ENCODE measurements around the gene PDXDC1.
"Not testable (repeated sequence)": the region's sequence is repeated elsewhere in the genome, so short reads cannot be mapped to it uniquely, and the experiment has no call there.

GRCh38 chr16:15002448-15002847 is 27.6 kb downstream of the PDXDC1 start:
- not testable (repeated sequence) for TF ChIP-seq SMAD4 (CRISPR knock-in tag; IDR thresholded peaks at IDR 0.05); CTCF (IDR thresholded peaks at IDR 0.05)
